ENCODE data around the gene MS4A12. TPM values are rescaled to one million over a fixed set of nuclear protein-coding genes. Genes with fewer than 3 reads are reported as not detected.

Gene MS4A12
- total and polyA plus RNA-seq, 2 of the 13 experiments (the other 11 are each of a cell fraction or from before 2014, with no cell fraction given): not detected

DNA sequence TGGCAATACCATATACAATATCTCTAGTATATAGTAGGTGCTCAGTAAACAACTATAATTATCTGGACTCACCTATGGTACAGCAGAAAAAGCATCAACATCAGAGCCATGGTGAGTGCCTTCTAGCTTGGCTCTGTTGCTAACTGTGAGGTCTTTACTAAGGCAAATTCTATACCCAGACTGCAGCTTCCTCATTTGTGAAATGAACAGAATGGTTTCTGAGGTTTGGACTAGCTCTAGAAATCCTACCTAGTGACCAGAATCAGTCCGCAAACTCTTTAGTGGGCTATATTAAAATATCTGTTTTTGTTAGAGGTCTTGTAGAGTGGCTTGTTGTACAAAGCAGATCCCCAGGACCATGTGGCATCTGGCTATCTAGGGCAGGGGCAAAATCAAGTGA, 33.2 kb upstream of the MS4A12 start:
- 90% methylated on average over 1 of the region's 1 CpG for WGBS (ENCODE audit: low lambda C conversion rate)
- Histone ChIP-seq H3K79me2 (ENCODE audit: insufficient read depth, low read length) (no peaks in the 10 kb centered on the region), H3K9me3 (ENCODE audit: low read length) (no peaks in the 10 kb centered on the region), H3K9ac (ENCODE audit: insufficient read depth, low read depth, low read length) (no peak overlapping the region), H4K20me1 (ENCODE audit: insufficient read depth, low read length) (no peaks in the 10 kb centered on the region), H3K4me3 (replicated peaks in 1 of 3; ENCODE audit: insufficient read depth in 1 of 3, low read depth in 2 of 3, low read length in 3 of 3) (no peak overlapping the region), H2AFZ (ENCODE audit: low read length) (no peak overlapping the region), H3K4me2 (ENCODE audit: low read depth, low read length) (no peak overlapping the region), H3K27ac (ENCODE audit: extremely low read length, insufficient read depth, low read length) (no peak overlapping the region), H3K36me3 (replicated peaks in 1 of 2; ENCODE audit: control insufficient read depth in 1 of 2, insufficient read depth in 2 of 2, low read length in 2 of 2) (no peaks in the 10 kb centered on the region), H3K27me3 (ENCODE audit: control insufficient read depth in 1 of 2, insufficient read depth in 2 of 2, low read length in 2 of 2) (no peaks in the 10 kb centered on the region), H3K4me1 (ENCODE audit: insufficient read depth, low read length) (no peaks in the 10 kb centered on the region)
- no TSS peak for BruUV-seq (replicated peaks)
- no peak for TF ChIP-seq ZNF883 (CRISPR knock-in tag; IDR thresholded peaks at IDR 0.05; ENCODE audit: not compliant biosample characterization)
- intact Hi-C loops (cut with micrococcal nuclease; ENCODE audit: unreplicated experiment): no loop called here
- FAIRE-seq (no peak), DNase-seq (ENCODE audit: low spot score) (no peak), ATAC-seq (no peak)
- ChIA-PET POLR2A (no interaction called here), CTCF (ENCODE audit: low intra/inter-chr PET ratio, low total read pairs) (no interaction called here)
- in situ Hi-C loops (cut with HindIII; ENCODE audit: extremely low pct_ligation_motif_present, low pct_unique_long_range_greater_than_20kb): no loop called here

DNA sequence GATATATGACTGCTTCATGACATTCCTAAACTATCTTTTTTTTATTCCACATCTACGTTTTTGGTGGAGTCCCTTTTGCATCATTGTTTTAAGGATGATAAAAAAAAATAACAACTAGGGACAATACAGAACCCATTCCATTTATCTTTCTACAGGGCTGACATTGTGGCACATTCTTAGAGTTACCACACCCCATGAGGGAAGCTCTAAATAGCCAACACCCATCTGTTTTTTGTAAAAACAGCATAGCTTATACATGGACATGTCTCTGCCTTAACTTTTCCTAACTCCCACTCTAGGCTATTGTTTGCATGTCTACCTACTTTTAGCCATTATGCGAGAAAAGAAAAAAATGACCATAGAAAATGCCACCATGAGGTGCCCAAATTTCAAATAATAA, 23.7 kb upstream of the MS4A12 start:
- no peak for TF ChIP-seq ZFX (CRISPR knock-in tag; IDR thresholded peaks at IDR 0.05; ENCODE audit: low read depth)
- TF ChIP-seq, protein P1, sequence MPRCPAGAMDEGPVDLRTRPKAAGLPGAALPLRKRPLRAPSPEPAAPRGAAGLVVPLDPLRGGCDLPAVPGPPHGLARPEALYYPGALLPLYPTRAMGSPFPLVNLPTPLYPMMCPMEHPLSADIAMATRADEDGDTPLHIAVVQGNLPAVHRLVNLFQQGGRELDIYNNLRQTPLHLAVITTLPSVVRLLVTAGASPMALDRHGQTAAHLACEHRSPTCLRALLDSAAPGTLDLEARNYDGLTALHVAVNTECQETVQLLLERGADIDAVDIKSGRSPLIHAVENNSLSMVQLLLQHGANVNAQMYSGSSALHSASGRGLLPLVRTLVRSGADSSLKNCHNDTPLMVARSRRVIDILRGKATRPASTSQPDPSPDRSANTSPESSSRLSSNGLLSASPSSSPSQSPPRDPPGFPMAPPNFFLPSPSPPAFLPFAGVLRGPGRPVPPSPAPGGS (CRISPR knock-in tag; IDR thresholded peaks at IDR 0.05): no peak
- TF ChIP-seq MXD4 (CRISPR knock-in tag; IDR thresholded peaks at IDR 0.05): no peak
- no peak for TF ChIP-seq TBL1XR1 (IDR thresholded peaks at IDR 0.05; ENCODE audit: borderline replicate concordance, low read length, partially characterized antibody)
- no peak for TF ChIP-seq ZBTB1 (CRISPR knock-in tag; IDR thresholded peaks at IDR 0.05; ENCODE audit: borderline replicate concordance)
- no peak for TF ChIP-seq NR2F1 (CRISPR knock-in tag; IDR thresholded peaks at IDR 0.05)
- TF ChIP-seq, protein P2, sequence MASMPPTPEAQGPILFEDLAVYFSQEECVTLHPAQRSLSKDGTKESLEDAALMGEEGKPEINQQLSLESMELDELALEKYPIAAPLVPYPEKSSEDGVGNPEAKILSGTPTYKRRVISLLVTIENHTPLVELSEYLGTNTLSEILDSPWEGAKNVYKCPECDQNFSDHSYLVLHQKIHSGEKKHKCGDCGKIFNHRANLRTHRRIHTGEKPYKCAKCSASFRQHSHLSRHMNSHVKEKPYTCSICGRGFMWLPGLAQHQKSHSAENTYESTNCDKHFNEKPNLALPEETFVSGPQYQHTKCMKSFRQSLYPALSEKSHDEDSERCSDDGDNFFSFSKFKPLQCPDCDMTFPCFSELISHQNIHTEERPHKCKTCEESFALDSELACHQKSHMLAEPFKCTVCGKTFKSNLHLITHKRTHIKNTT (CRISPR knock-in tag; IDR thresholded peaks at IDR 0.05): no peak
- no peak for TF ChIP-seq GFI1 (CRISPR knock-in tag; IDR thresholded peaks at IDR 0.05; ENCODE audit: borderline replicate concordance)

More for the DNA sequence above, 23.7 kb upstream of the MS4A12 start:
- BruUV-seq (replicated peaks): no TSS peak
- no peak for ATAC-seq
- DNase-seq (ENCODE audit: low spot score): no peak
- 24% methylated on average over 2 of the region's 2 CpGs for WGBS (ENCODE audit: low lambda C conversion rate)
- Histone ChIP-seq H3K4me1 (ENCODE audit: insufficient read depth, low read length) (no peaks in the 10 kb centered on the region), H3K27ac (ENCODE audit: extremely low read length, insufficient read depth, low read length) (no peak overlapping the region), H3K9ac (ENCODE audit: insufficient read depth, low read depth, low read length) (no peak overlapping the region), H2AFZ (ENCODE audit: low read length) (no peak overlapping the region), H3K27me3 (ENCODE audit: control insufficient read depth in 1 of 2, insufficient read depth in 2 of 2, low read length in 2 of 2) (no peaks in the 10 kb centered on the region; a peak in 1 of 5 replicates), H3K4me2 (ENCODE audit: low read depth, low read length) (no peak overlapping the region), H3K9me3 (ENCODE audit: low read length) (no peaks in the 10 kb centered on the region), H4K20me1 (ENCODE audit: insufficient read depth, low read length) (no peaks in the 10 kb centered on the region), H3K36me3 (replicated peaks in 1 of 2; ENCODE audit: control insufficient read depth in 1 of 2, insufficient read depth in 2 of 2, low read length in 2 of 2) (no peaks in the 10 kb centered on the region), H3K4me3 (replicated peaks in 1 of 3; ENCODE audit: insufficient read depth in 1 of 3, low read depth in 2 of 3, low read length in 3 of 3) (no peak overlapping the region), H3K79me2 (ENCODE audit: insufficient read depth, low read length) (no peaks in the 10 kb centered on the region)
- no peak for FAIRE-seq
- CTCF ChIA-PET (ENCODE audit: low intra/inter-chr PET ratio, low total read pairs): no interaction called here
- in situ Hi-C loops (cut with HindIII; ENCODE audit: extremely low pct_ligation_motif_present, low pct_unique_long_range_greater_than_20kb): no loop called here
- intact Hi-C loops (cut with micrococcal nuclease; ENCODE audit: unreplicated experiment): no loop called here
- POLR2A ChIA-PET: no interaction called here

All from HepG2 (cell line).